ENCODE measurements around the gene TRIM56. TPM values are rescaled to one million over a fixed set of nuclear protein-coding genes. Genes with fewer than 3 reads are reported as not detected.

TRIM56 gene
- total and polyA plus RNA-seq, 2 of the 4 experiments (the other 2 are of a cell fraction) = 3.9 to 5.9 TPM

DNA sequence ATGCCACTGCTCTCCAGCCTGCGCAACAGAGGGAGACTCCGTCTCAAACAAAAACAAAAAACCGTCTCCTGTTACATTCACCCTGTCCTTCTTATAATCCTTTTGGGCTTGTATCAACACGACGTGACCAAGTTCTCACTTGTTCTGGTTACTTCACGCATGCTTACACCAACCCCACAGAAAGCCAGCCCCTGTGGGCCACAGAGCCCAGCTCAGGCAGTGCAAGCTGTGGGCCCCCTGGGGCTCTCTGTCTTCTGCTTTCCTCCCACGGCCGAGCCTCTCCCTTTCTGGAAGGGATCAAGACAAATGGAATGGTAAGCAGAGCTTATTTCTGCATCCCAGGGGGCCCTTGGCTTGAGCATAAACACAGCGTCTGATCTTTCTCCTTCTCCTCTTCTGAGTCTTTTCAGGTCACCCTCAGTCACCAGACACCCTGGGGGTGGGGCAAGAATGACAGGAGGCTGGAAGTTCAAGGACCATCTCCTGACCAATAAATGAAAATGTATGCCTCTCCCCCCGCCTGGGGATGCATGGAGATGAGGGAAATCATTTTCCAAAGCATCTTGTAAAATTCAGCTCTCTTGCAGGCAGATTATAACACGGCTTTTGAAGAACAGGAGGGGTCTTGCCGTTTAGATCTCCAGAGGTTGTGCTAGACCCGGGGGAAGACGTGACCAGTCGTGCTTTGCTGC lies 19.0 kb upstream of the TRIM56 start:
- ChIA-PET CTCF (no interaction called here), POLR2A (ENCODE audit: unreplicated experiment) (no interaction called here)
- Histone ChIP-seq H3K27me3 (ENCODE audit: control insufficient read depth, insufficient read depth, low read length) (peaks cover 25% of the 10 kb centered on the region), H2BK120ac (ENCODE audit: low read depth, low read length) (no peak overlapping the region), H3K9me1 (ENCODE audit: insufficient read depth, low read length) (no peaks in the 10 kb centered on the region; the same call in 1 of the 2 replicates), H4K8ac (ENCODE audit: low read depth in 2 of 2, low read length in 2 of 2) (no peak overlapping the region), H4K5ac (ENCODE audit: low read depth, low read length) (no peak overlapping the region), H2BK15ac (ENCODE audit: low read depth, low read length) (no peak overlapping the region), H2BK5ac (ENCODE audit: low read depth, low read length, poor library complexity, severe bottlenecking) (no peak overlapping the region), H4K20me1 (ENCODE audit: insufficient read depth, low read length) (no peaks in the 10 kb centered on the region), H3K4me1 (ENCODE audit: control insufficient read depth, insufficient read depth, low read length) (no peaks in the 10 kb centered on the region), H3K18ac (ENCODE audit: low read depth, low read length) (no peak overlapping the region), H3K4me3 (ENCODE audit: insufficient read depth, low read depth, low read length) (no peak overlapping the region), H2BK20ac (ENCODE audit: low read depth, low read length) (no peak overlapping the region), H3K14ac (replicated peaks; ENCODE audit: low read depth, low read length) (no peak overlapping the region), H3K23ac (ENCODE audit: low read depth, low read length) (no peak overlapping the region), H3K56ac (ENCODE audit: extremely low read depth, insufficient read depth, low read length) (no peak overlapping the region), H3K36me3 (ENCODE audit: control insufficient read depth, insufficient read depth, low read length) (no peaks in the 10 kb centered on the region), H3K27ac (ENCODE audit: insufficient read depth, low read length) (no peak overlapping the region), H4K91ac (ENCODE audit: insufficient read depth, low read depth, low read length) (no peak overlapping the region), H2AK9ac (replicated peaks; ENCODE audit: low read depth, low read length, poor library complexity) (no peak overlapping the region), H3K9ac (ENCODE audit: low read depth, low read length) (no peak overlapping the region), H2AK5ac (ENCODE audit: low read depth, low read length) (no peak overlapping the region), H2AFZ (replicated peaks; ENCODE audit: low read length, poor library complexity) (no peak overlapping the region), H3K9me3 (ENCODE audit: control insufficient read depth, insufficient read depth, low read length) (no peaks in the 10 kb centered on the region), H3K79me1 (ENCODE audit: low read depth in 1 of 2, low read length in 2 of 2) (no peaks in the 10 kb centered on the region), H3K4me2 (ENCODE audit: low read depth, low read length) (no peak overlapping the region; the same call in 1 of the 2 replicates), H3K4ac (ENCODE audit: low read depth, low read length) (no peak overlapping the region)
- WGBS, 2 experiments (ENCODE audit: extremely low coverage in 2 of 2, insufficient read length in 1 of 2) = 28% methylated on average over 4 of the region's 15 CpGs; no CpG with 5 or more reads in 1 of the 2 experiments
- dilution Hi-C loops (cut with HindIII; ENCODE audit: low sequenced_read_pairs, unreplicated experiment) = no loop called here
- peak; percentile 60 for ATAC-seq (ENCODE audit: low read depth)
- DNase-seq = no peak
- BruUV-seq (replicated peaks) = no TSS peak
- TF ChIP-seq MAFK (IDR thresholded peaks at IDR 0.05; ENCODE audit: low read depth, low read length) = no peak
- no peak for TF ChIP-seq RFX5 (IDR thresholded peaks at IDR 0.05; ENCODE audit: low read depth, low read length)
- TF ChIP-seq, protein P1, sequence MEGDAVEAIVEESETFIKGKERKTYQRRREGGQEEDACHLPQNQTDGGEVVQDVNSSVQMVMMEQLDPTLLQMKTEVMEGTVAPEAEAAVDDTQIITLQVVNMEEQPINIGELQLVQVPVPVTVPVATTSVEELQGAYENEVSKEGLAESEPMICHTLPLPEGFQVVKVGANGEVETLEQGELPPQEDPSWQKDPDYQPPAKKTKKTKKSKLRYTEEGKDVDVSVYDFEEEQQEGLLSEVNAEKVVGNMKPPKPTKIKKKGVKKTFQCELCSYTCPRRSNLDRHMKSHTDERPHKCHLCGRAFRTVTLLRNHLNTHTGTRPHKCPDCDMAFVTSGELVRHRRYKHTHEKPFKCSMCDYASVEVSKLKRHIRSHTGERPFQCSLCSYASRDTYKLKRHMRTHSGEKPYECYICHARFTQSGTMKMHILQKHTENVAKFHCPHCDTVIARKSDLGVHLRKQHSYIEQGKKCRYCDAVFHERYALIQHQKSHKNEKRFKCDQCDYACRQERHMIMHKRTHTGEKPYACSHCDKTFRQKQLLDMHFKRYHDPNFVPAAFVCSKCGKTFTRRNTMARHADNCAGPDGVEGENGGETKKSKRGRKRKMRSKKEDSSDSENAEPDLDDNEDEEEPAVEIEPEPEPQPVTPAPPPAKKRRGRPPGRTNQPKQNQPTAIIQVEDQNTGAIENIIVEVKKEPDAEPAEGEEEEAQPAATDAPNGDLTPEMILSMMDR (conservative IDR thresholded peaks at IDR 0.05; ENCODE audit: low read depth, low read length) = no peak
- TF ChIP-seq FOS (IDR thresholded peaks at IDR 0.05; ENCODE audit: low read depth, low read length) = no peak
- no peak for TF ChIP-seq SMC3 (IDR thresholded peaks at IDR 0.05; ENCODE audit: low read depth, low read length)
- no peak for TF ChIP-seq CEBPB (IDR thresholded peaks at IDR 0.05; ENCODE audit: low read depth, low read length)
- TF ChIP-seq RAD21 (IDR thresholded peaks at IDR 0.05; ENCODE audit: low read length) = no peak
- TF ChIP-seq MXI1 (IDR thresholded peaks at IDR 0.05; ENCODE audit: borderline replicate concordance, low read depth, low read length) = no peak
- no peak for TF ChIP-seq RCOR1 (IDR thresholded peaks at IDR 0.05; ENCODE audit: insufficient replicate concordance, low read length)
- TF ChIP-seq POLR2A (IDR thresholded peaks at IDR 0.05; ENCODE audit: low read depth, low read length) = no peak
- TF ChIP-seq, protein P2, sequence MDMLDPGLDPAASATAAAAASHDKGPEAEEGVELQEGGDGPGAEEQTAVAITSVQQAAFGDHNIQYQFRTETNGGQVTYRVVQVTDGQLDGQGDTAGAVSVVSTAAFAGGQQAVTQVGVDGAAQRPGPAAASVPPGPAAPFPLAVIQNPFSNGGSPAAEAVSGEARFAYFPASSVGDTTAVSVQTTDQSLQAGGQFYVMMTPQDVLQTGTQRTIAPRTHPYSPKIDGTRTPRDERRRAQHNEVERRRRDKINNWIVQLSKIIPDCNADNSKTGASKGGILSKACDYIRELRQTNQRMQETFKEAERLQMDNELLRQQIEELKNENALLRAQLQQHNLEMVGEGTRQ (IDR thresholded peaks at IDR 0.05; ENCODE audit: low read depth, low read length) = no peak
- in situ Hi-C loops (cut with MboI; ENCODE audit: low sequenced_read_pairs) = loop anchor here (25.0 kb wide), 1 partner anchor 354 kb away; the partner anchor contains the start of genes EPO and POP7
- intact Hi-C loops (cut with micrococcal nuclease) = no loop called here

All from IMR-90 (cell line).